Testis (tissue), 2 donors: ENCODE data around the gene PRKRIP1.

ENCODE experiments used
- POLR2A ChIP-seq: fragments of 450-650 bp; IDR thresholded peaks from one replicate; pipeline ENCODE4 v1.6.1; 2017; ENCODE audit warnings: antibody characterized with exemption, mild to moderate bottlenecking, moderate library complexity
- TF ChIP-seq, protein P1 (sequence below), 3 experiments: fragments of 450-650 bp in 2 of 3; fragments of 200-600 bp in 1 of 3; sonication (generic) in 1 of 3; IDR thresholded peaks; one replicate each; pipeline ENCODE4 v1.5.1; 2016 to 2019; ENCODE audit warnings: antibody characterized with exemption in 3 of 3, mild to moderate bottlenecking in 2 of 3, moderate library complexity in 1 of 3

DNA sequence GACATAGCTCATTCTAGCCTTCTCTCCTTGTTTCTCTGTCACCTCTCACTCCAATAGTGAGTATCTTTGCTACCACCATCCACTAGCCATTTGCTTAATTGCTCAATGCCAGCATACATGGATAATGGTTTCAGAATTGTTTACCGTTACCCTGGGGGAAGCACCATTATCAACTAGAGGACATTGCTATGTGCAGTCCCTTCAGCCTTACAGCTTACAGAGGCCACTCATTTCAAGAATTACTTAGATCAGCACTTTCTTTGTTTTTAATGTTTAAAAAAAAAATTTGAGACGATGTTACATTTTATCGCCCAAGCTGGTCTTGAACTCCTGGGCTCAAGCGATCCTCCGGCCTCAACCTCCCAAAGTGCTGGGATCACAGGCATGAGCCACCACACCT, 22.4 kb downstream of the PRKRIP1 start:
- TF ChIP-seq, protein P1, sequence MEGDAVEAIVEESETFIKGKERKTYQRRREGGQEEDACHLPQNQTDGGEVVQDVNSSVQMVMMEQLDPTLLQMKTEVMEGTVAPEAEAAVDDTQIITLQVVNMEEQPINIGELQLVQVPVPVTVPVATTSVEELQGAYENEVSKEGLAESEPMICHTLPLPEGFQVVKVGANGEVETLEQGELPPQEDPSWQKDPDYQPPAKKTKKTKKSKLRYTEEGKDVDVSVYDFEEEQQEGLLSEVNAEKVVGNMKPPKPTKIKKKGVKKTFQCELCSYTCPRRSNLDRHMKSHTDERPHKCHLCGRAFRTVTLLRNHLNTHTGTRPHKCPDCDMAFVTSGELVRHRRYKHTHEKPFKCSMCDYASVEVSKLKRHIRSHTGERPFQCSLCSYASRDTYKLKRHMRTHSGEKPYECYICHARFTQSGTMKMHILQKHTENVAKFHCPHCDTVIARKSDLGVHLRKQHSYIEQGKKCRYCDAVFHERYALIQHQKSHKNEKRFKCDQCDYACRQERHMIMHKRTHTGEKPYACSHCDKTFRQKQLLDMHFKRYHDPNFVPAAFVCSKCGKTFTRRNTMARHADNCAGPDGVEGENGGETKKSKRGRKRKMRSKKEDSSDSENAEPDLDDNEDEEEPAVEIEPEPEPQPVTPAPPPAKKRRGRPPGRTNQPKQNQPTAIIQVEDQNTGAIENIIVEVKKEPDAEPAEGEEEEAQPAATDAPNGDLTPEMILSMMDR (IDR thresholded peaks at IDR 0.05) = no peak
- TF ChIP-seq POLR2A = no peak
